GM21717 (cell line): ENCODE measurements around the gene PRKAR2B.
"Not testable (repeated sequence)": the region's sequence is repeated elsewhere in the genome, so short reads cannot be mapped to it uniquely, and the experiment has no call there.

Experiments
- ATAC-seq: cut with Tn5 transposase; IDR thresholded peaks from one replicate; pipeline ENCODE4 v1.9.1; 2021; ENCODE audit warnings: mild to moderate bottlenecking, moderate library complexity; ENCODE audit not compliant: unreplicated experiment

PRKAR2B gene

DNA sequence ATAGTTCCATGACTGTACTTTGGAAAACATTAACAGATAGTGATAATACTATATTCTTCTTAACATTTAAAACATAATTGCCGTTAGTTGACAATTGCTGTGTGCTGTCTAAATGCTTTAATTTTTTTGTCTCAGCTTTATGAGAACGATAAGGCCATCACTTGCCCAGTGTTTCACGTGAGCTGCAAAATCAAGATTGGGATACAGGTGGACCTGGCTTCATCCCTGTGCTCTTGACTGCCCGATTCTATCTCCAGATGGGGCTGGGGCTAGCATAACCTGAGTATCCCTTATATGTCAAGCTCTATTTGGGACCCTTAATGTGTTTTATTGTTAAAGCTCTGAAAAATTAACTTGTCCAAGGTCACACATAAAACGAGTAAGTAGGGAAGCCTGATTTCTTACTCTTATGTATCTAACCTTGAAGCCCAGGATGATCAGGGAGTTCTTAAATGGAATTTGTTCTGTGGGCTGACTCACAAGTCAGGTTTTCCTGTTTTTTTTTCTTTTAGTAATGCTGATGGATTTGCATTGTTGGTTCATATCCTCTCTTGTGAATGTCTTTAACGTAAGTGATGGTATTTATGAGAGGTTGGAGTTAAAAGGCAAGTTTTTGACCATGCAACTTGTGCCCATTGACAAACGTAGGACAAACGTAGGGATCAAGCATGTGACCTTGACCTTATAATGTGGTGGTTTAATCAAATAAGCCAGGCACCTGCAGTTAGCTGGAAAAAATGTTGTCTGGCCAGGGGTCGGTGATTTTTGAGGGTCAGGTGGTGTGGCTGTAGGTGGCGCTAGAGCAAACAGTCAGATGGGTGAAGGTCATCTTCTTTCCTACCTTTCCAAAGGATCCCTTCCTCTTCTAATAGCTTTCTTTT lies 3.6 kb downstream of the PRKAR2B start:
- no peak for ATAC-seq

DNA sequence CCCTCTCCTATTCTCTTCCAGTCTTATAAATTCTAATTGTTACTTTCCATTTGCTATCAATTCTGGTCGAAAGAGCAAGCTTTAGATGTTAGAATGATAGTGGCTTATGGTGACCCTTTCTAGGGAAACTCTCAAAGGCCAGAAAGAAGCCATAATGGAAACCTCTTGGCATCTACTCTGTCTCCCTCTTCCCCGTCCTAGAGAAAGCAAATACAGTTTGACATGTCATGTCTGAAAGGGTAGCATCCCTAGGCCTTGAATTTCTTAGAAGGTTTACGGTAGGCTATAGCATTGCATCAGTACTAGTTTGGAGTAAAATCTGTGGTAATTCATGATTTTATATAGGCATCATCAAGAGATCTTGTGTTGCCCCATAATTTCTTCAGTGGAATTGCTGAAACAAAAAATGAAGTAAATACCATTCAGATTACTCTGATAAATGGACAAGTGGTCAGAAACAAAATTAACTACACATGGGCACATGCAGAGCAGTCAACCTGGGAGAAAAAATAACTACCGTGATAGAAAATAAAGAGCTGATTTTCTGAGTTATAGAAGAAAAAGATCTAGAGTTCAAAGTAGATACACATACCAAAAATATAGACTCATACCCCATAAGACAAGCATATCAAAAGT lies 4.4 kb downstream of the PRKAR2B start:
- no peak for ATAC-seq

DNA sequence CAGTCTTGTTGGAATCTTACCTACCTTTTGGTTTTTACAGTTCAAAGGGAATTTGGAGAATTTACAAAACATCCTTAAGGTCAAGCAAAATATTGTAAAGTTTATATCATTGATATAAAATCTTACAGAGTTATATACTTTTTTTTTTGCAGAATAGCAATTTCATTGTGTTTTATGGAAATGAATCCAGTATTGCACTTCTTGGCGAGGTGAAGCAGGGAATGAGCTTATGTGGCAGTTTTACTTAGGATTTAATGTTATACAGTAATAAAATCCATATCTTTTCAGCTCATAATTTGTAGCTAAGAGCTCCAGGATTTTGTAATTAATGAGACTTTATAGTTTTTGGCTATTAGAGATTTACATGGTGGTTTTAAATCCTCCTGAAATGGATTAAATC lies 5.0 kb downstream of the PRKAR2B start:
- ATAC-seq: no peak

DNA sequence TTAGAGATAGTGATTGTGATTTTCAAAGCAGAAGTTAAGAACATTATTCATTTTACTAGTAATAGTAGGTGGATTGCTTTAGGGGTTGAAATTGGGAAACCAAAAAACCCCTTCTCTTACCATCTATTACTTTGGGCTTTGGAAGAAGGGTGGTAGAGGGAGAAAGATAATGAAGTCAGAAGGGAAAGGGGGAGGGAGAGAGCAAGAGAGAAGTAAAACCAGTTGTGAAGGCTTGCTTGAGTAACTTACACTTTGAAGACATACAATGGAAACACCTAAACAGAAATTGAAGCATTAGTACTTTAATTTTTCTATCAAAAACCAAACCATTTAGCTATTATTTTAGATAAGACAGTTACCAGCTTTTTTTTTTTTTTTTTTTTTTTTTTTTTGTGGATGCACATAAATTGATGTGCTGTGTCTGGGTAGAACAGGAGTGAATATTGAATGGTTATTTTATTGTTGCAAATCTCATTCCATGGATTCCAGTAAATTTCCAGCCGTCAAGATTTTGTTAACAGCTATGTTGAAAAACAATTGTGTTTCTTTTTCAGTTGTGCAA lies 5.5 kb downstream of the PRKAR2B start:
- ATAC-seq: no peak

DNA sequence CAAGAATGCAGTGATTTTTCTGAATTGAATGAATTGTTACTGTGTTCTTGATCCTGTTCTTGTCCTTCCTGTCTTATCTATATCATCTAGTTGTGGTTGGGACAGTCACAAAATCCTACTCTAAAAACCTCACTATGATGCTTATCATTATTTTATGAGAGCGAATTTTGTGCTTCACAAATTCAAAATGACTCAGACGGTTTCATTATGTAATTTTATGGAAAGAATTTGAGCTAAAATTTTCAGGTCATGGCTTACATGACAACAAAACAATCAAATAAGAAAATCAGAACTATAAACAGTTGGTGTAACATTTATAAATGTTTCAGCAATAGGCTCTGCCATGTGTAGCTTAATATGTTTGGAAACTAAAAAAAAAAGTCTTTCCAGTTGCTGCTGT lies 6.9 kb downstream of the PRKAR2B start:
- no peak for ATAC-seq

DNA sequence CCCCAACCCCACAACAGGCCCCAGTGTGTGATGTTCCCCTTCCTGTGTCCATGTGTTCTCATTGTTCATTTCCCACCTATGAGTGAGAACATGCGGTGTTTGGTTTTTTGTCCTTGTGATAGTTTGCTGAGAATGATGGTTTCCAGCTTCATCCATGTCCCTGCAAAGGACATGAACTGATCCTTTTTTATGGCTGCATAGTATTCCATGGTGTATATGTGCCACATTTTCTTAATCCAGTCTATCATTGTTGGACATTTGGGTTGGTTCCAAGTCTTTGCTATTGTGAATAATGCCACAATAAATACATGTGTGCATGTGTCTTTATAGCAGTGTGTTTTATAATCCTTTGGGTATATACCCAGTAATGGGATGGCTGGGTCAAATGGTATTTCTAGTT lies 10.5 kb downstream of the PRKAR2B start:
- not testable (repeated sequence) for ATAC-seq

DNA sequence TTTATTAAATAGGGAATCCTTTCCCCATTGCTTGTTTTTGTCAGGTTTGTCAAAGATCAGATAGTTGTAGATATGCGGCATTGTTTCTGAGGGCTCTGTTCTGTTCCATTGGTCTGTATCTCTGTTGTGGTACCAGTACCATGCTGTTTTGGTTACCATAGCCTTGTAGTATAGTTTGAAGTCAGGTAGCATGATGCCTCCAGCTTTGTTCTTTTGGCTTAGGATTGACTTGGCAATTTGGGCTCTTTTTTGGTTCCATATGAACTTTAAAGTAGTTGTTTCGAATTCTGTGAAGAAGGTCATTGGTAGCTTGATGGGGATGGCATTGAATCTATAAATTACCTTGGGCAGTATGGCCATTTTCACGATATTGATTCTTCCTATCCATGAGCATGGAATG lies 11.6 kb downstream of the PRKAR2B start:
- ATAC-seq: not testable (repeated sequence)

DNA sequence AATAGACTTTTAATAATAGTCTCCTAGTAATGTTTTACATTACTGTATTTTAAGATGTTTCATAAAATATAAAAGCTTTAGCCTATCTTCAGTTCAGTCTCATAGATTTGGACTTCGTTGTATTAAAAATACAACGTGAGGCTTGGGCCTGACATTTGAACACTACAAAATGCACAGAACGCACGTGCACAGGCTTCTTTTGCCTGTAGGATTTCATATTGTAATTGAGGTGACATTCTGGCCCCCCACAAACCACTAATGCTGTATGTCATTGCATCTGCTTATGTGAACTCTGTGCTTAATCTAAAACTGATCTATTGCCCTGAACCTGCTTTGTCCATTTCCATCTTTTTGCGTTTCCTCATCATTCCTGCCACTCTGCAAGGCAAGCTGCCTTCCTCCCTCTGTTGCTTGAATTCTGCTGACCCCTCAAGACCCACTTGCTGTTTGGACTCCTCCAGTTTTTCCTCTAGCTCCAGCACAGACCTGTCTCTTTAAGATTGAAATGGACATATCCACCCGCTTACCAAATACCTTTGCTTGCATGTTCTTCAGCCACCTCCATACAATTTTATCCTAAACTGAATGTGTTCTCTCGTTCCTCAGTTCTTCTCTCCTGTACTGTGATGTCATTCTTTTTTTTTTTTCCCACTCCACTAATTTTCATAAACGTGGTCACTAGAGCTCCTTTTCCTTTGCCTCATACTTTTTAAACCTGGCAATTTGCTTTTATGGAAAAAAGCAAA lies 12.4 kb downstream of the PRKAR2B start:
- no peak for ATAC-seq

DNA sequence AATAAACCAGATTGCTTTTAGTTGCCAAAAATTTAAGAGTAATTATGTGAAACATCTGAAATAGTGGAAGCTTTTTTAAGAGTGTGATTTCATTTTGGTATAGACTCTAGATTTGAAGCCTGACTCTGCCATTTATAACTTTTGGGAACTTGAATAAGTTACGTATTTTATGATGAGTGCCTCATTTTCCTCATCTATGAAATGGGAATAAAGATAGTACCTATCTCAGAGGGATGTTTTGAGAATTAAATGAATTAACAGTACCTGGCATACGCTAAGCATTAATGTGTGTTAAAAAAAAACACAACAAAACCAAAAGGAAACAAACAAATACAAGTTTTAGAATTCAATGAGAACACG lies 12.9 kb downstream of the PRKAR2B start:
- ATAC-seq: no peak

DNA sequence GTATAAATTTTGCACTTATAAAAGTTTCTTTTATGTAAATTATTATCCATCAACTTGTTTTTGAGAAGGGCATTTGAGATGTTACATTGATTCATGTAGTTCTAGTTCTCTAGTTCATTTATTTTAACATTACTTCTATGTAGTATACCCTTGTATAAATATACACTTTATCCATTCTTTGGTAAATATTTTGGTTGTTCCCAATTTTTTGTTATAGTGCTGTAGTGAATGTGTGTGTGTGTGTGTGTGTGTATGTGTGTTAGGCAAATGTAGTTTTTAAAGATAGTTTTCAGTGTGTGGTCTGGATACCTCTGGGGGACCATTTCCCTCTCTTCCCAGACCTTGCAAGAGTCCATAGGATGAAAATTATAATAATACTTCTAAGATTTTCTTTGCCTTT lies 15.0 kb downstream of the PRKAR2B start:
- ATAC-seq: no peak

DNA sequence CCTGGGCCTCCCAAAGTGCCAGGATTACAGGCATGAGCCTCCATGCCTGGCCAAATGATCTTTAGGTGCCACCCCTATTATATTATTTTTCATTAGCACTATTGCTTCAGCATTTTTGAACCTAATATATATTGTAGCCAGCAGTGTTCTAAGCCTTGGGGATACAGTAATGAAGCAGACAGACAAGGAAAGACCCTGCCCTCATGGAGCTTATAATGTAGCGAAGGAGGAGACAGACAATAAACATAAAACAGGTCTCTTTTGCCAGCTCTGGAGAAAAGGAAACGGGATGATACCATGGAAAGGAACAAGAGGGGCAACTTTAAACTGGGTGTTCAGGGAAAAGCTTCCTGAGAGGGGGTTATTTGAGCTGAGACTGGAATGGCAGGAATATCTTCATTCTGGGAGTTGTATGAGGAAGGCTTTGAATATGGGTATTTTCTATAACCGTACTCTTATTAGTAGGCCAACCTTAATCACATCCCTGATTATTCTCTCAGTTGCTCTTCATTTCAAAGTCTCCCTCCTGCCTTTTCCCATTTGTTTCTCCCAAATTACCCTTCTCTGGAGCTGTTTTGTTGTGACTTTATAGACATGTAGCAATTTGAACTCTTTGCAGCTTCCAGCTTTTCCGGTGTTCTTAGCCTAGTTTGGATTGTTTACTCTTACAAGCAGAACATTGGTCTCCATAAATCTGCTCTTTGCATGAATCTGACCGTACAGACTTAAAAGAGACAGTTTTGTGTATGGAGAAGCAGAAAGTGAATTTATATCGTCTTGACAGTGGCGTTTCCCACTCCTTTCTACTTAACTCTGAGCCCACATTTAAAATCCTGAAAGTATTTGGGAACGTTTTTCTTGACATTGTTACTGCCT lies 19.0 kb downstream of the PRKAR2B start:
- ATAC-seq: no peak

DNA sequence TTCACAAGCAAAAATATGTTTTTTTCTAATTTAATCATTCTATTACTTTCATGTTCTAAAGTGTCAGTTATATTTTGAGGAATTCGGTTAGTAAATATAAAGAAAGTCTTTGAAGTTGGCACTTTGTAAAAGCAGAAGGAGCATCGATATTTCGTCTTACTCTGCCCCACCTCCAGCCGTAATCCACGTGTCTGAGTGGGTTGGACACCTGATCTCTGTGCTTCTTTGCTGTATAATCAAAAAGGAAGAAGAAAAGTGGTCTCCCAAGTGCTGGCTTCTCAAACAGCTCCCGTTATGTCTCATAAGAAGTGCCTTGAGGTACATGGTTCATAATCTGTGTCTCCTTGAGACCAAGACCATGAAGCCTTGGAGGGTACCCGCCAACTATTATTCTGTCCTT lies 19.8 kb downstream of the PRKAR2B start:
- no peak for ATAC-seq

DNA sequence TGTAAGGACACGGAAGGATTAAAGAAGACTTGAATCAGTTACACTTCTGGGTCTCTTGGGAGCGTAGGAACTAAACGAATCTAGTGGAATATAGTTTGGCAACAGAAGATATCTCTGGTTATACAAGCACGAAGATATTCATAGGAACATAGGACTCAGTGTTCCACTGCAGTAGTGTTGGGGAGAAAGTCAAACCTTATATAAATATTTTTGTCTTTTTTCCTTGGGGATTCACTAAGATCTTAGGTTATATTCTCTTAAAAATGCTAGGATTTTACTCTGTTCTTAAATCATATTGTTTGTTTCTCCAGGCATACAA lies 21.4 kb downstream of the PRKAR2B start:
- no peak for ATAC-seq

DNA sequence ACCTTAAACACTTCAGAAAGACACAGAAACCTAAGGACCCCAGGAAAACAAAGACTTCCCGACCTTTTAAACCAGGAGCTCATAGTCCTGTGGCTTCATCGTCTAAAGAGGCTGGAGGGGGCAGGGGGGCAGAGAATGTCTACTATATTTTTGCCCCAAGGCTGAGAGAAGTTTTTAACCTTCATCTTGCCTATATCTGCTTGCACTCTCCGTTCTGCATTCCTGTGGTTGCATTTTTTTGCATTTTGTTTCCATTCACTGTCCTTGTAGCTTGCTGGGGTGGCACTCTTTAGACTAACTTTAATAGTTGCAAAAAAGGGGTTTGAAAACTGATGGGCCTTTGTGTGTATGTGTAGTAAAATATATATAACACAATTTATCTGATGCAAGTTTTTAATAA lies 23.7 kb downstream of the PRKAR2B start:
- ATAC-seq: no peak

DNA sequence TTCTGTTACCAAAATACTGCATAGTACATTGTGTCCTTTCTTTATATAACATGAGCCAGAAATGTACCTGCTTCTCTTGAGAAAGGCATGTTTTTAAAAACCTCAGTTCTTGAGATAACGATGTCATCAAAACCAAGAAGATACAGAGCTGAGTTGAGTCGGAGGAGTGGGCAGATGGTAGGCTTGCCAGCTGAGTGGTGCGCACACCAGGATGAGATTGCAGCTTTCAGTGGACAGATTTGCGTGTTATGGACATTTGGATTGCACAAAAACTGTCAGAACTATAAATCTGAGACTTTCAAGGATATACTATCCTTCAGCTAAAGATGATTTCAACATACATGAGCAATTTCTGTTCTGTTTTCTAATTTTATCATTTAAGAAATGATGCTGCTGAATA lies 25.0 kb downstream of the PRKAR2B start:
- no peak for ATAC-seq

DNA sequence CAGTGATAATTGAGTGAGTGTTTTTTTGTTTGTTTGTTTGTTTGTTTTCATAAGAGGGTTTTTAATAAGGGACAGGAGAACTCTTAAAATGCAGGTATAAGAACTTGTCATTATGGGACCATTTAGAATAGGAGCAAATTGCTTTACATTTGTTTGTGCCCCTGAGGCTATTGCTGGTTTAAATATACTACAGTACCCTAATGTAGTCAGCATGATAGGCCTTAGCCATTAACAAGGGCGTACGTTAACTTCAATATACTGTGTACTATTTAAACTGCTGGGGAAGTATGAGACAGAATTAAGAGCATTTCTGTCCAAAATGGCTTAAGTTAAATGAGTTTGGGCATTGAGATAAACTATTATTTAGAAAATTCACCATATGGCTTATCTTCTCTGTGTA lies 26.2 kb downstream of the PRKAR2B start:
- ATAC-seq: no peak

DNA sequence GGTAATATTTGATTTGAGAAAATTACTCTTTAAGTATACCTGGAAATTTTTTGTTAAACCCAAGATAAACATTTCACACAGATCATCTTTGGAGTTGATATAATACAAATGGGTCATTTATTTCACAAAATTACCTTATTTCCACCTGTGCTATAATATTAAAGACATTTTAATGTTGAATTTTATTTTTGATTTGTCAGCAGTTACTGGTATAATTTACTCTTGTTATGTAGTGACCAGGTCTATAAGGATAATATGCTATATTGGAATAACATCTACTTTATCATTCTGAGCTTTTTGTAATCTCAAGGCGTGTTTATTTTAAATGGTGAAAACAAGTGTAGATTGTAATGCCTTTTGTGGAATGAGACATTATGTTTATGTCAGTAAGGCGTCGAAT lies 26.6 kb downstream of the PRKAR2B start:
- ATAC-seq: no peak

DNA sequence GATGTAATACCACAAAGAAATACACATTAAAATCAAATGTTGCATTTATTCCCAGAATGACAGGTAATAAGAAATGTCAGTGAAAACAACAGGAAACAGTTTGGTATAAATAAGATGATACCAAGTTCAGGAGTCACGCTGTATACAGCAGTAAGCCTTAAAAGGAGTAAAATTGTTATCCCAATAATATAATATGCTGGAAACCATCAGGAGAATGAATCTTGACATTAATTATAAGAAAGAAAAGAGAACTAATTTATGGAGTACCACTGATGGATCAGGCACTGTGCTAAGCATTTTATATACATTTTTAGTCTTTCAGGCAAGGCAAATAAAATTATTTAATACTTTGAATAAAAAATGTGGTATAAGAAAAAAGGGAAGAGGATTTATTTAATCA lies 27.6 kb downstream of the PRKAR2B start:
- ATAC-seq: no peak

DNA sequence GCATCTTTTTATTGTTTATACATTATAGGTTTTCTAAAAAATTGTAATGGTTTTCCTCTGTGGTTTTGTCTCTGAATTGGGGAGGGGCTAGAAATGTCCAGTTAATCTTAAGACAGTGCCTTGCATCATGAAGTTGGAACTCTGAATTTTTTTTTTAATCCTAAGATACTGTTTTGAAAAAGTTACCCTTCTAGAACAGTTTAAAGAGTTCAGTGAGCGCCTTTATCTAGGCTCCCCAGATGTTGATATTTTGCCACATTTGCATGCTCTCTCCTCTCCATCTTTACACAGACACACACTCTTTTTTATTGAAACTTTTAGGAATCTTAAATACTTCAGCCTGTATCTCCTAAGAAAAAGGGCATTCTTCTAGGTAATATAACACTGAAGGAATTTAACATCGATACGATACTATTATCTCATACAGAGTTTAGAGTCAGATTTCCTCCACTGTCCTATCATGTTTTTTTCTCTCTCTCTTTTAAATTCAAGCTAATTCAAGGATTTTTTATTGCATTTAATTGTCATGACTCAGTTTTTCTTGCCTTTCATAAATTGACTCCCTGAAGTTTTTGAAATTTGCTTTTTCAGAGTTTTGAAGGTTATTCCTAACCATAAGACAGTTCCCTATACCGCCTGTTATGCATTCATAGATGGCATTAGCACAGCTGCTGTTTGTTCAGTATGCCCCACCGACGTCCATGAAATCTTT lies 31.5 kb downstream of the PRKAR2B start:
- ATAC-seq: no peak
